ENCODE data around the gene NPPA. TPM values are rescaled to one million over a fixed set of nuclear protein-coding genes. Genes with fewer than 3 reads are reported as not detected.

NPPA gene
- total and polyA plus RNA-seq, 9 of the 15 experiments (the other 6 are each of a cell fraction or from before 2014, with no cell fraction given) = not detected

GRCh38 chr1:11802973-11803885, 44.4 kb downstream of the NPPA start (continued):
- TF ChIP-seq ZNF655 (CRISPR knock-in tag; IDR thresholded peaks at IDR 0.05) (no peak), SMC3 (conservative IDR thresholded peaks at IDR 0.05; ENCODE audit: insufficient read depth, low read depth, low read length) (no peak), ZZZ3 (IDR thresholded peaks at IDR 0.05) (no peak), POLR2A (conservative IDR thresholded peaks at IDR 0.05) (peak; percentile 81), ZNF239 (CRISPR knock-in tag; IDR thresholded peaks at IDR 0.05) (no peak), ZNF699 (CRISPR knock-in tag; IDR thresholded peaks at IDR 0.05; ENCODE audit: insufficient replicate concordance) (no peak), RHOXF2B (CRISPR knock-in tag; conservative IDR thresholded peaks at IDR 0.05) (0 out of 2 replicates have a peak, but pooled peaks have one; percentile 37), ZNF717 (CRISPR knock-in tag; IDR thresholded peaks at IDR 0.05) (0 out of 2 replicates have a peak, but pooled peaks have one; percentile 55), CCNT2 (IDR thresholded peaks at IDR 0.05; ENCODE audit: borderline replicate concordance, extremely low read depth, insufficient read length, low read depth, low read length) (no peak), ZNF175 (CRISPR knock-in tag; IDR thresholded peaks at IDR 0.05; ENCODE audit: low read depth) (no peak; the same call in 1 of the 2 replicates), ETV1 (tag; conservative IDR thresholded peaks at IDR 0.05; ENCODE audit: low read depth) (no peak), MAFK (IDR thresholded peaks at IDR 0.05; ENCODE audit: low read length) (no peak; the same call in 1 of the 2 replicates), MCM2 (IDR thresholded peaks at IDR 0.05; ENCODE audit: low read depth) (no peak), DIDO1 (tag; IDR thresholded peaks at IDR 0.05; ENCODE audit: low read depth) (no peak), RBFOX2 (IDR thresholded peaks at IDR 0.05; ENCODE audit: low read depth, low read length) (peak; percentile 89), MCM3 (IDR thresholded peaks at IDR 0.05) (no peak), NFIC (IDR thresholded peaks at IDR 0.05) (no peak)
- TF ChIP-seq, protein P1, sequence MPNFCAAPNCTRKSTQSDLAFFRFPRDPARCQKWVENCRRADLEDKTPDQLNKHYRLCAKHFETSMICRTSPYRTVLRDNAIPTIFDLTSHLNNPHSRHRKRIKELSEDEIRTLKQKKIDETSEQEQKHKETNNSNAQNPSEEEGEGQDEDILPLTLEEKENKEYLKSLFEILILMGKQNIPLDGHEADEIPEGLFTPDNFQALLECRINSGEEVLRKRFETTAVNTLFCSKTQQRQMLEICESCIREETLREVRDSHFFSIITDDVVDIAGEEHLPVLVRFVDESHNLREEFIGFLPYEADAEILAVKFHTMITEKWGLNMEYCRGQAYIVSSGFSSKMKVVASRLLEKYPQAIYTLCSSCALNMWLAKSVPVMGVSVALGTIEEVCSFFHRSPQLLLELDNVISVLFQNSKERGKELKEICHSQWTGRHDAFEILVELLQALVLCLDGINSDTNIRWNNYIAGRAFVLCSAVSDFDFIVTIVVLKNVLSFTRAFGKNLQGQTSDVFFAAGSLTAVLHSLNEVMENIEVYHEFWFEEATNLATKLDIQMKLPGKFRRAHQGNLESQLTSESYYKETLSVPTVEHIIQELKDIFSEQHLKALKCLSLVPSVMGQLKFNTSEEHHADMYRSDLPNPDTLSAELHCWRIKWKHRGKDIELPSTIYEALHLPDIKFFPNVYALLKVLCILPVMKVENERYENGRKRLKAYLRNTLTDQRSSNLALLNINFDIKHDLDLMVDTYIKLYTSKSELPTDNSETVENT (CRISPR knock-in tag; IDR thresholded peaks at IDR 0.05) = no peak
- TF ChIP-seq, protein P2, sequence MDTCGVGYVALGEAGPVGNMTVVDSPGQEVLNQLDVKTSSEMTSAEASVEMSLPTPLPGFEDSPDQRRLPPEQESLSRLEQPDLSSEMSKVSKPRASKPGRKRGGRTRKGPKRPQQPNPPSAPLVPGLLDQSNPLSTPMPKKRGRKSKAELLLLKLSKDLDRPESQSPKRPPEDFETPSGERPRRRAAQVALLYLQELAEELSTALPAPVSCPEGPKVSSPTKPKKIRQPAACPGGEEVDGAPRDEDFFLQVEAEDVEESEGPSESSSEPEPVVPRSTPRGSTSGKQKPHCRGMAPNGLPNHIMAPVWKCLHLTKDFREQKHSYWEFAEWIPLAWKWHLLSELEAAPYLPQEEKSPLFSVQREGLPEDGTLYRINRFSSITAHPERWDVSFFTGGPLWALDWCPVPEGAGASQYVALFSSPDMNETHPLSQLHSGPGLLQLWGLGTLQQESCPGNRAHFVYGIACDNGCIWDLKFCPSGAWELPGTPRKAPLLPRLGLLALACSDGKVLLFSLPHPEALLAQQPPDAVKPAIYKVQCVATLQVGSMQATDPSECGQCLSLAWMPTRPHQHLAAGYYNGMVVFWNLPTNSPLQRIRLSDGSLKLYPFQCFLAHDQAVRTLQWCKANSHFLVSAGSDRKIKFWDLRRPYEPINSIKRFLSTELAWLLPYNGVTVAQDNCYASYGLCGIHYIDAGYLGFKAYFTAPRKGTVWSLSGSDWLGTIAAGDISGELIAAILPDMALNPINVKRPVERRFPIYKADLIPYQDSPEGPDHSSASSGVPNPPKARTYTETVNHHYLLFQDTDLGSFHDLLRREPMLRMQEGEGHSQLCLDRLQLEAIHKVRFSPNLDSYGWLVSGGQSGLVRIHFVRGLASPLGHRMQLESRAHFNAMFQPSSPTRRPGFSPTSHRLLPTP (IDR thresholded peaks at IDR 0.05; ENCODE audit: borderline replicate concordance, extremely low read depth, insufficient read length) = no peak

All from K562 (cell line).